ENCODE data around the gene SLC22A23.
A peak's percentile ranks its signal among the peaks of the same experiment; 100 is the strongest.

Gene SLC22A23

GRCh38 chr6:3261921-3262320, 194.9 kb downstream of the SLC22A23 start:
- FAIRE-seq = no peak
- no peak for TF ChIP-seq CTCF (IDR thresholded peaks at IDR 0.05; ENCODE audit: insufficient read depth, missing control alignments)
- no peak for DNase-seq (ENCODE audit: insufficient read length, low spot score)

GRCh38 chr6:3261518-3261820, 195.4 kb downstream of the SLC22A23 start:
- DNase-seq (ENCODE audit: insufficient read length, low spot score) = no peak
- FAIRE-seq = no peak
- TF ChIP-seq CTCF (IDR thresholded peaks at IDR 0.05; ENCODE audit: insufficient read depth, missing control alignments) = no peak

- DNase-seq (ENCODE audit: insufficient read length, low spot score) = no peak
These were observed 195.9 kb downstream of the SLC22A23 start for GRCh38 chr6:3260772-3261517.

DNA sequence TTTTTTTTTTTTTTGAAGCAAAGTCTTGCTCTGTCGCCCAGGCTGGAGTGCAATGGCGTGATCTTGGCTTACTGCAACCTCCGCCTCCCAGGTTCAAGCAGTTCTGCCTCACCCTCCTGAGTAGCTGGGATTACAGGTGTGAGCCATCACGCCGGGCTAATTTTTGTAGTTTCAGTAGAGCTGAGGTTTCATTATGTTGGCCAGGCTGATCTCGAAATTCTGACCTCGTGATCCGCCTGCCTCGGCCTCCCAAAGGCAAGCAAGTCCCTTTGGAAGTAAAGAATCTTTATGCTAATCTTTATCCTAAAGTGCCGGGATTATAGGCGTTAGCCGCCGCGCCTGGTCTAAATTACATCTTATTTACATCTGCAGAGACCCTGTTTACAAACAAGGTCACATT, 196.6 kb downstream of the SLC22A23 start:
- DNase-seq (ENCODE audit: insufficient read length, low spot score) = no peak
- no peak for FAIRE-seq
- no peak for TF ChIP-seq CTCF (IDR thresholded peaks at IDR 0.05; ENCODE audit: insufficient read depth, missing control alignments)

More at GRCh38 chr6:3260772-3261517, 195.9 kb downstream of the SLC22A23 start:
- no peak for TF ChIP-seq CTCF (IDR thresholded peaks at IDR 0.05; ENCODE audit: insufficient read depth, missing control alignments)
- no peak for FAIRE-seq

GRCh38 chr6:3259491-3259958, 197.3 kb downstream of the SLC22A23 start:
- DNase-seq (ENCODE audit: insufficient read length, low spot score) (no peak), FAIRE-seq (no peak)
- no peak for TF ChIP-seq CTCF (IDR thresholded peaks at IDR 0.05; ENCODE audit: insufficient read depth, missing control alignments)

DNA sequence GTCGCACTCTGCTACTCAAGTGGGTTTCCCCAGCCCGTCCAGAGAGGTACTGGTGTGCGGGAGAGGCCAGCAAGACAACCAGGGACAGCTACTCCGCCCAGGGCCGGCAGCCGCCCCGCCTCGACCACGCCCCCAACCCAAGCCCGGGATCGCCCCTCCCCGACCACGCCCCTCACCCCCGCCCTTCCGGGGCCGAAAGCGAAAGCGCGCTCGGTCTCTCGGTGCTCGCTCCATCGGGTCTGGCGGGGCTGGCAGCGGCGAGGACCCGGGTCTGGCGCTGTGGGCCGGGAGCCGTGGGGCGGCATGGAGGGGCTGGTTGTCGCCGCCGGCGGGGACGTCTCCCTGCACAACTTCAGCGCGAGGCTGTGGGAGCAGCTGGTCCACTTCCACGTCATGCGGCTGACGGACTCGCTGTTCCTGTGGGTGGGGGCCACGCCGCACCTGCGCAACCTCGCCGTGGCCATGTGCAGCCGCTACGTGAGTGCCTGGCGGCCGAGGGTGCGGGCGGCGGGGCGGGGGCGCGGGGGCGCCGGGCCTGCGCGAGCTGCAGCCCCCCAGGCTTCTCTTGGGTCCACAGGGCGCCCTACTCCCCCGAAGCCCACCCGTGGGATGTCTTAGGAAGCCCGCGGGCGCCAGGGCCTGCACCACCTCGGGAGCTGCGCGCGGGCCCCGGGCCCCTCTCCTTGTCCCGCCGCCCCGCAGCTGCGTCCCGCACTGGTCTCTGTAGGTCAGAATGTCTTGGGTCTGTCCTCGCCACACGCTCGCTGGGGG, 197.9 kb downstream of the SLC22A23 start, which contains the start of gene PSMG4:
Gene PSMG4 (plus strand): TSS at position 228 of the 771 bp plus-strand sequence. CDS start 76 bp downstream, at position 304.
- DNase-seq (ENCODE audit: insufficient read length, low spot score) (peak; percentile 92), FAIRE-seq (no peak)

More for the DNA sequence above, 197.9 kb downstream of the SLC22A23 start, which contains the start of gene PSMG4:
- TF ChIP-seq CTCF (IDR thresholded peaks at IDR 0.05; ENCODE audit: insufficient read depth, missing control alignments) = no peak

All from D721Med (cell line).